Parathyroid adenoma (tissue), 2 donors: ENCODE results near the gene MAP2K5.

Experiments
- H2AFZ ChIP-seq: fragments of 300-600 bp; sonication (generic); one replicate; pipeline ENCODE4 v1.7.0; 2017; ENCODE audit warnings: antibody characterized with exemption, mild to moderate bottlenecking
- H3K27ac ChIP-seq: fragments of 300-600 bp; sonication (generic); one replicate; pipeline ENCODE4 v1.7.0; 2017
- H3K27me3 ChIP-seq: fragments of 300-600 bp; sonication (generic); one replicate; pipeline ENCODE4 v1.7.0; 2017; ENCODE audit warnings: low read length; ENCODE audit not compliant: control insufficient read depth, insufficient read depth
- H3K36me3 ChIP-seq: fragments of 300-600 bp; sonication (generic); one replicate; pipeline ENCODE4 v1.7.0; 2017; ENCODE audit warnings: low read length; ENCODE audit not compliant: control insufficient read depth, insufficient read depth
- H3K4me1 ChIP-seq: fragments of 300-600 bp; sonication (generic); one replicate; pipeline ENCODE4 v1.7.0; 2017; ENCODE audit warnings: control low read depth
- H3K4me2 ChIP-seq: fragments of 300-600 bp; sonication (generic); one replicate; pipeline ENCODE4 v1.7.0; 2017; ENCODE audit warnings: low read length
- H3K4me3 ChIP-seq: fragments of 300-600 bp; sonication (generic); one replicate; pipeline ENCODE4 v1.7.0; 2017; ENCODE audit warnings: low read depth, low read length
- H3K79me2 ChIP-seq: fragments of 300-600 bp; sonication (generic); one replicate; pipeline ENCODE4 v1.7.0; 2017; ENCODE audit warnings: control low read depth
- H3K9ac ChIP-seq: fragments of 300-600 bp; sonication (generic); one replicate; pipeline ENCODE4 v1.7.0; 2017; ENCODE audit warnings: mild to moderate bottlenecking
- H3K9me3 ChIP-seq: fragments of 300-600 bp; sonication (generic); one replicate; pipeline ENCODE4 v1.7.0; 2017; ENCODE audit warnings: low read length; ENCODE audit not compliant: control insufficient read depth
- CTCF ChIP-seq: fragments of 300-600 bp; sonication (generic); IDR thresholded peaks from one replicate; pipeline ENCODE4 v1.7.0; 2017; ENCODE audit warnings: antibody characterized with exemption, mild to moderate bottlenecking
- donor health status: primary hyperparathyroidism.

MAP2K5 gene

GRCh38 chr15:67639591-67639990 is 97.1 kb downstream of the MAP2K5 start:
- H3K9me3 ChIP-seq, result no peaks in the 10 kb centered on the region
- H3K9ac ChIP-seq, result no peak overlapping the region
- H3K4me2 ChIP-seq, result no peak overlapping the region
- TF ChIP-seq CTCF, result no peak
- H3K27ac ChIP-seq, result no peak overlapping the region
- no peaks in the 10 kb centered on the region for H3K79me2 ChIP-seq
- H3K27me3 ChIP-seq, result no peaks in the 10 kb centered on the region
- H2AFZ ChIP-seq, result no peak overlapping the region
- no peaks in the 10 kb centered on the region for H3K4me1 ChIP-seq
- no peaks in the 10 kb centered on the region for H3K36me3 ChIP-seq
- no peak overlapping the region for H3K4me3 ChIP-seq

- Histone ChIP-seq H3K9ac (no peak overlapping the region), H3K79me2 (no peaks in the 10 kb centered on the region), H3K4me3 (no peak overlapping the region), H3K9me3 (no peaks in the 10 kb centered on the region), H3K36me3 (no peaks in the 10 kb centered on the region), H3K27ac (no peak overlapping the region), H2AFZ (no peak overlapping the region), H3K27me3 (no peaks in the 10 kb centered on the region), H3K4me2 (no peak overlapping the region), H3K4me1 (no peaks in the 10 kb centered on the region)
- no peak for TF ChIP-seq CTCF
These were observed 99.0 kb downstream of the MAP2K5 start for GRCh38 chr15:67641453-67641852.

DNA sequence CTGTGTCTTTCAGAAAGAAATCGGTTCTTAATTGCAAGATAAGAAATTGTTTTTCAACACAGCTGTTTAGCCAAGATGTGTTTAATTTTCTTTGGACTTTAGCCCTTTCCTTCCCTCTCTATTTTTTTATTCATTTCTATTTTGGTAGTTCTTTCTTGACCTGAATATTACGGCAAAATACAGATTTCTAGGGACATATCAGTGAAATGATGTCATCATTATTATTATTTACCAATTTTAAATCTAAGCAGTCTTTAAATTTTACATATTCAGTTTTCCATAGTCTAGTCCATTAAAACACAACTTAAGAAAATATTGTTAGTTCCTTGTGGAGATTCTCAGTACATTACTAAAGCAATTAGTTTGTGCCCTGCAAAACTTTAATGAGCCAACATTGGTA is 104.3 kb downstream of the MAP2K5 start:
- H3K9me3 ChIP-seq, result no peaks in the 10 kb centered on the region
- TF ChIP-seq CTCF, result no peak
- H3K9ac ChIP-seq, result no peak overlapping the region
- no peaks in the 10 kb centered on the region for H3K79me2 ChIP-seq
- no peaks in the 10 kb centered on the region for H3K36me3 ChIP-seq
- H3K27ac ChIP-seq, result no peak overlapping the region
- no peaks in the 10 kb centered on the region for H3K27me3 ChIP-seq
- H3K4me3 ChIP-seq, result no peak overlapping the region
- H3K4me2 ChIP-seq, result no peak overlapping the region
- no peak overlapping the region for H2AFZ ChIP-seq
- no peaks in the 10 kb centered on the region for H3K4me1 ChIP-seq

- H3K4me3 ChIP-seq, result no peak overlapping the region
- no peaks in the 10 kb centered on the region for H3K9me3 ChIP-seq
- no peak overlapping the region for H2AFZ ChIP-seq
- H3K27me3 ChIP-seq, result no peaks in the 10 kb centered on the region
- no peak overlapping the region for H3K27ac ChIP-seq
- TF ChIP-seq CTCF, result no peak
- H3K9ac ChIP-seq, result no peak overlapping the region
- no peaks in the 10 kb centered on the region for H3K36me3 ChIP-seq
- no peaks in the 10 kb centered on the region for H3K4me1 ChIP-seq
- no peaks in the 10 kb centered on the region for H3K79me2 ChIP-seq
- H3K4me2 ChIP-seq, result no peak overlapping the region
These were observed 110.1 kb downstream of the MAP2K5 start for GRCh38 chr15:67652586-67652985.

- H3K27ac ChIP-seq, result no peak overlapping the region
- no peak overlapping the region for H3K4me2 ChIP-seq
- H2AFZ ChIP-seq, result no peak overlapping the region
- H3K27me3 ChIP-seq, result no peaks in the 10 kb centered on the region
- H3K4me1 ChIP-seq, result no peaks in the 10 kb centered on the region
- H3K9ac ChIP-seq, result no peak overlapping the region
- no peak for TF ChIP-seq CTCF
- no peaks in the 10 kb centered on the region for H3K9me3 ChIP-seq
- no peak overlapping the region for H3K4me3 ChIP-seq
- H3K36me3 ChIP-seq, result no peaks in the 10 kb centered on the region
- H3K79me2 ChIP-seq, result no peaks in the 10 kb centered on the region
These were observed 117.9 kb downstream of the MAP2K5 start for GRCh38 chr15:67660446-67660845.
